GM19240 (cell line): ENCODE results near the gene TAS2R30.
"Not testable (repeated sequence)": the region's sequence is repeated elsewhere in the genome, so short reads cannot be mapped to it uniquely, and the experiment has no call there.

Source experiments
- DNase-seq: peaks from one replicate; pipeline ENCODE4 v3.0.0; 2011; ENCODE audit warnings: low spot score; ENCODE audit not compliant: insufficient read length

The TAS2R30 gene

DNA sequence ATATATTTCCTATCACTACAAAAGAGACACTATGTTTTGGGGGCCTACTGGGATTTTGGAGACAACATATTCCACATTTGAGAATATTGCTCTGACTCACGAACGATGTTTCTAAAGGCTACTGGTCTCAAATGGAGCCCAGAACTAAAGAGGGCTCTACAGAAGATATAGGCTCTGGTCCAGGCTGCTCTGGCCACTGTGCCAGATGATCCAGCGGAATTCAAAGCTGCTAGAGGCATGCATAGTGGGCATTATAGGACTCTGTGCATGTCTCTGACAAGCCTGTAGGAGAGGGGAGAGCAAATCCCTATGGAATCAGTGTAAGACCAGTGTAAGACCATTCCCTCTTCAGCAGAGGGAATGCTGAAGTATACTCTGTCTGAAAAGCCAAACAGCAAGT lies 4.1 kb downstream of the TAS2R30 start:
- DNase-seq = no peak

DNA sequence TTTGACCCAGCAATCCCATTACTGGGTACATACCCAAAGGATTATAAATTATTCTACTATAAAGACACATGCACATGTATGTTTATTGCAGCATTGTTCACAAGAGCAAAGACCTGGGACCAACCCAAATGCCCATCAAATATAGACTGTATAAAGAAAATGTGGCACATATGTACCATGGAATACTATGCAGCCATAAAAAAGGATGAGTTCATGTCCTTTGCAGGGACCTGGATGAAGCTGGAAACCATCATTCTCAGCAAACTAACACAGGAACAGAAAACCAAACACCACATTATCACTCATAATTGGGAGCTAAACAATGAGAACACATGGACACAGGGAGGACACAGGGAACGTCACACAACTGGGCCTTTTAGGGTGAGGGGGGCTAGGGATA lies 20.3 kb downstream of the TAS2R30 start:
- not testable (repeated sequence) for DNase-seq

DNA sequence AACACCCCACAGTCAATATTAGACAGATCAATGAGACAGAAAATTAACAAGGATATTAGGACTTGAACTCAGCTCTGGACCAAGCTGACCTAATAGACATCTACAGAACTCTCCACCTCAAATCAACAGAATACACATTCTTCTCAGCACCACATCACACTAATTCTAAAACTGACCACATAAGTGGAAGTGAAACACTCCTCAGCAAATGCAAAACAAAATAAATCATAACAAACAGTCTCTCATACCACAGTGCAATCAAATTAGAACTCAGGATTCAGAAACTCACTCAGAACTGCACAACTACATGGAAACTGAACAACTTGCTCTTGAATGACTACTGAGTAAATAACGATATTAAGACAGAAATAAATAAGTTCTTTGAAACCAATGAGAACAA lies 23.2 kb downstream of the TAS2R30 start:
- DNase-seq = not testable (repeated sequence)

DNA sequence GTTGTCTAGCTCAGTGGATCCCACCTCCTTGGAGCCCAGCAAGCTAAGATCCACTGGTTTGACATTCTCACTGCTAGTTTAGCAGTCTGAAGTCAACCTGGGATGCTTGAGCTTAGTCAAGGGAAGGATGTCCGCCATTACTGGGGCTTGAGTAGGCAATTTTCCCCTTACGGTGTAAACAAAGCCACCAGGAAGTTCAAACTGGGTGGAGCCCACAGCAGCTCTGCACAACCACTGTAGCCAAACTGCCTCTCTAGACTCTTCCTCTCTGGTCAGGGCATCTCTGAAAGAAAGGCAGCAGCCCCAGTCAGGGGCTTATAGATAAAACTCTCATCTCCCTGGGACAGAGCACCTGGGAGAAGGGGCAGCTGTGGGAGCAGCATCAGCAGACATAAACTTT lies 25.6 kb downstream of the TAS2R30 start:
- DNase-seq = no peak

DNA sequence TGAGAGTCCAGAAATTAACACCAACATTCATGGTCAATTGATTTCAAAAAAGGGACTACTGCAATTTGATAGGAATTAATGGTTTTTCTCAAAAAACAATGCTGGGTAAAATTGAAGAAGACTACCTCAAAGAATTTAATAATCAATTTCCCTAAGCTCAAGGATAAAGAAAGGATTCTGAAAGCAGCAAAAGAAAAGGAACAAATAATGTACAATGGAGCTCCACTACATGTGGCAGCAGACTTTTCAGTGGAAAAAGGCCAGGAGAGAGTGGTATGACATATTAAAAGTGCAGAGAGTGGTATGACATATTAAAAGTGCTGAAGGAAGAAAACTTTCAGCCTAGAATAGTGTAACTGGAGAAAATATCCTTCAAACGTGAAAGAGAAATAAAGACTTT lies 26.7 kb downstream of the TAS2R30 start:
- no peak for DNase-seq

DNA sequence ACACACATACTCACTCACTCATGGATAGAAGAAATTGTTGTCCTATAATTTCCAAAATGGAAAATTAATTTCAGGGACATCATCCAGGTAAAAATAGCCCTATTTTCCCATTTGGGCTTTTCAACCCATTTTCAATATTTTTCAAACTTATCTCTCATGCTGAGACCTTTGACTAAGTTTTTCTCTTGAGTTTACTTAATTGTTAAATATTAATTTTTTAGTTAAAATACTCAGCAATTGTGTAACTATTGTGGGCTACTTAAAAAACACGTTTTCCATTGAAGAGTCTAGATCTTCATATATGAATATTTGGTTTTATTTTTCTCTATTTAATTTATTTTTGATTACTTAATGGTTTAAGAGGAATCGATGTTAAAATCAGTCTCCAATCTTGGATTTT lies 28.2 kb downstream of the TAS2R30 start:
- no peak for DNase-seq

DNA sequence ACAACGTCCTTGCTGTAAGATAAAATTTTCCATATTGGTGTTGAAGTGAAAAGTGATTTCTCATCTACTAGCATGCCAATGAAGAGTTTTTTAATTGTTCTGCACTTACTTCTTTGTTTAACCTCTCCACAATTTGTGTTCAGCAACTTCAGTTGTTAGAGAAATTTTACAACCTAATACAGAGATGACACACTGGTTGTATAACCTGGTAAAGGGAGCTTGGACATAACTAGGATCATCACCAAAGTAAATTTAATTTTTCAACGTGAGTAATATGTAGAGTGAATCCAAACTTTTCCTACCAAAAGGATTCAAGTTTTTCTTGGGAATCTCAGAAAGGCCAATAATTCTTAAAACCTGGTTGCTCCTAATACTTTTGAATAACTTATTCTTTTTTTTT lies 28.9 kb downstream of the TAS2R30 start:
- no peak for DNase-seq

DNA sequence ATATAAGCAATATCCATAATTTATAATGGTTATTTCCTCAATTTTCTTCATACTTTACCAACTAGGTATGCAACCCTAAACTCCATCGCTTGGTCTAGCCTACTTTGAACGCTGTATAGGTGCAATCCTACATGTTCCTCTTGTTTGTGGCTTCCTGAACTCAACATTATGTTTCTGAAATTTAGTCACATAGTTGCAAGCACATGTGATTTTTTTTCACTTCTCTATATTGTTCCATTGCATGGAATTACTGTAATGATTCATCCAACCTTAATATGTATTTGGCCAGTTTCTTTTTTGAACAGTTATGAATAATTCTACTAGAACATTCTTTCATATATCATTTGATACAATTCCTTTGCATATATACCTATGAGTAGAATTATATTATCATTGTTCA lies 39.5 kb downstream of the TAS2R30 start:
- DNase-seq = not testable (repeated sequence)

DNA sequence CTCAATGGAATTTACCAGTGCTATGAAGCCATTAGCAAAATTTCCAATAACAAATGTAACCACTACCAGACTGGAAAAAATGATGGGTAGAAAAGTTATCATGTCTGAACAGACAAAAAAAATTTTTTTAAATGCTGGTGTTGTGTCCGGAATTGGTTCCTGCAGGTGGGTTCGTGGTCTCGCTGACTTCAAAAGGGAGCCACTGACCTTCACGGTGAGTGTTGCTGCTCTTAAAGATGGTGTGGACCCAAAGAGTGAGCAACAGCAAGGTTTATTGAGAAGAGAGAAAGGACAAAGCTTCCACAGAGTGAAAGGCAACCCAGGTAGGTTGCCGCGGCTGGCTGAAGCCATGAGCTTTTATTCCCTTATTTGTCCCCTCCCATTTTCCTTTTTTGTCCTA lies 42.3 kb downstream of the TAS2R30 start, which contains the start of gene TAS2R43:
Gene TAS2R43, minus strand, starts transcription at position 186 of the 400 bp plus-strand sequence. Its CDS starts 84 bp downstream, at position 102.
- DNase-seq = no peak

DNA sequence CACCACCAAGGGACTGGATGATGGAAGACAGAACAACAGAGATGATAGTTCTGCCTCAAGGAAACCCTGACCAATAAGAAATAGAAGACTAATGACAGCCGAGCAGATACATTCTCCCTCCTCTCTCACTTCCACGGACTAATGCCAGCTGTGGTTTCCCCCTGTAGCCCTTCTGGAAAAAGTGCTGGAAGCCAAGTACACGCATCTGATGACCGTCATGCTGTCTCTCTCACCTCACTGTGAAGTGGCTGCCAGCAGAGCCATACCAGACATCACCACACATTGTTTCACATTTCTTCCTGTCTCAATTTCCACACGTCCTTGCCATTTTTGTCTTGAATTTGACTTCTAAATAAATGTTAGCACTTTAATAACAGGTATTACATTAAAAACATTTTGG lies 45.2 kb downstream of the TAS2R30 start:
- DNase-seq = no peak

DNA sequence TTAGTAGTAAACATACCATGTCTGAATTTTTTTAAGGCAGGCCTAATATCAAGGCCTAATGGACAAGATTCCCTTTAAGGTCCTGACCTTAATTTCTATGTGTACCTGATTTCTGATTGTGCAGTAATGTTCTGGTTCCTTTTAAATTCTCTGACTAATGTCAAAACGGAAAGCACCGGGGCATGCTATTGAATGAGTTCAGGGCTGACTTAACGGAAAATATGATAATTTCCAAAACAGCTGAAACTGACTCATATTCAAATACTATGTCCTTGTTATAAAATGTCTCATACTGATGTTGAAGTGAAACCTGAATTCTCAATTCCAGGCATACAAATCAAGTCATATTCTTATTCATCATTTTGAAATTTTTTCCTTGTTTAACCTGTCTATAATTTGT lies 49.0 kb downstream of the TAS2R30 start:
- DNase-seq = no peak
